Adrenal gland (tissue), 5 donors: ENCODE measurements around the gene PSG5.

ENCODE experiments used
- CTCF ChIP-seq, 6 experiments: fragments of 450-650 bp in 4 of 6; fragments of 200-600 bp in 2 of 6; sonication (generic) in 1 of 6; IDR thresholded peaks; 1 replicate in 5 of 6; 2 replicates in 1 of 6; pipeline versions ENCODE4 v1.5.1 to v1.8.0; 2016 to 2021; ENCODE audit warnings: antibody characterized with exemption in 6 of 6, mild to moderate bottlenecking in 2 of 6, moderate library complexity in 1 of 6
- POLR2A ChIP-seq, 2 donors: fragments of 450-650 bp; IDR thresholded peaks; one replicate each; pipeline ENCODE4 v1.6.1; 2017; ENCODE audit warnings: antibody characterized with exemption in 2 of 2, mild to moderate bottlenecking in 2 of 2, moderate library complexity in 1 of 2
- donor health status: DM: no; HTN: no; CAD: no.

GRCh38 chr19:43224855-43225253, 38.5 kb upstream of the PSG5 start:
- TF ChIP-seq CTCF (IDR thresholded peaks at IDR 0.05) (no peak), POLR2A (IDR thresholded peaks at IDR 0.05) (no peak)
